Gastroesophageal sphincter (tissue), 3 donors: ENCODE measurements around the gene DMPK.

Source experiments
- CTCF ChIP-seq, 4 experiments: fragments of 200-600 bp in 2 of 4; fragments of 450-650 bp in 2 of 4; sonication (generic) in 1 of 4; IDR thresholded peaks; one replicate each; pipeline ENCODE4 v1.5.1; 2017 to 2019; ENCODE audit warnings: antibody characterized with exemption in 4 of 4, mild to moderate bottlenecking in 2 of 4, moderate library complexity in 2 of 4
- EP300 ChIP-seq: sonication (generic); formaldehyde crosslinking; IDR thresholded peaks from one replicate; pipeline ENCODE4 v1.6.1; 2017; ENCODE audit warnings: antibody characterized with exemption, mild to moderate bottlenecking
- POLR2A ChIP-seq, 2 donors: fragments of 450-650 bp; IDR thresholded peaks; one replicate each; pipeline ENCODE4 v1.6.1; 2017; ENCODE audit warnings: antibody characterized with exemption in 2 of 2, mild to moderate bottlenecking in 2 of 2, moderate library complexity in 1 of 2
- POLR2AphosphoS5 ChIP-seq: sonication (generic); formaldehyde crosslinking; IDR thresholded peaks from one replicate; pipeline ENCODE4 v1.6.1; 2017; ENCODE audit warnings: antibody characterized with exemption

- TF ChIP-seq CTCF (IDR thresholded peaks at IDR 0.05) (no peak), EP300 (no peak), POLR2AphosphoS5 (no peak), POLR2A (IDR thresholded peaks at IDR 0.05) (no peak)
Observed at GRCh38 chr19:45747513-45747912, 34.8 kb downstream of the DMPK start.
